NCI-H2196 (cell line): Measurements from ENCODE around the gene GSTT4.
"Not testable (repeated sequence)": the region's sequence is repeated elsewhere in the genome, so short reads cannot be mapped to it uniquely, and the experiment has no call there.

ENCODE experiments used
- DNase-seq: peaks from one replicate; lab custom pipeline; 2025; ENCODE audit not compliant: unreplicated experiment; lab: John Stamatoyannopoulos, UW

GSTT4 gene

DNA sequence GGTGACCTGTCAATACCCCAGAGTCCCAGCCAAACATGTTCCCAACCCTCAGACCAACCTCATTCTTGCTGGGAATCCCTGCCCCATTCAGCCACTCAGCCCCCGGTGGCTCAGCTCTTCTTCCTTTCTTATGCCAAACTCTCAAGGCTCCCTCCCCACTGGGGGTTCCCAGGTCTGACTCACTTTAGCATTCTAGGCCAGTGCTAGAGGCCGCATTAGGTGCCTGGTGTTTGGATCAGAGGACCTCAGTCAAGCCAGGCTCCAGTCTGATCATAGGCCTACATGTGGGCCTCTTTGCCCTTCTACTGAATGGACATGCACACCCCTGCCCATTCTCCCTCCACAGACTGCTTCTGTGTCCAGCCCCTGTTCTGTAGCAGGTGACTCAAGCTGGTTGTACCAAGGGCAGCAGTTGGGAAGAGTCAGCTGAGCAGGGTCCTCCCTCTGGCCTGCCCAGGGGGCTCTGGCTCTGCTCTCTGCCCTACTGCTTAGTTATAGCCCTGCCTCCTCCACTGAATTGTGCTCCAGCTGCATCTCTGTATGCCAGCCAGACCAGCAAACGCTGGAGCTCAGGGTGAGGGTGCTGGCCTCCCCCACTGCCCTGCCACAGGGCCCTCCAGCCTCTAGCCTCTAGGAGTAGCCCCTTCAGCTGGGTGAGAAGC is 15.5 kb downstream of the GSTT4 start:
- not testable (repeated sequence) for DNase-seq

DNA sequence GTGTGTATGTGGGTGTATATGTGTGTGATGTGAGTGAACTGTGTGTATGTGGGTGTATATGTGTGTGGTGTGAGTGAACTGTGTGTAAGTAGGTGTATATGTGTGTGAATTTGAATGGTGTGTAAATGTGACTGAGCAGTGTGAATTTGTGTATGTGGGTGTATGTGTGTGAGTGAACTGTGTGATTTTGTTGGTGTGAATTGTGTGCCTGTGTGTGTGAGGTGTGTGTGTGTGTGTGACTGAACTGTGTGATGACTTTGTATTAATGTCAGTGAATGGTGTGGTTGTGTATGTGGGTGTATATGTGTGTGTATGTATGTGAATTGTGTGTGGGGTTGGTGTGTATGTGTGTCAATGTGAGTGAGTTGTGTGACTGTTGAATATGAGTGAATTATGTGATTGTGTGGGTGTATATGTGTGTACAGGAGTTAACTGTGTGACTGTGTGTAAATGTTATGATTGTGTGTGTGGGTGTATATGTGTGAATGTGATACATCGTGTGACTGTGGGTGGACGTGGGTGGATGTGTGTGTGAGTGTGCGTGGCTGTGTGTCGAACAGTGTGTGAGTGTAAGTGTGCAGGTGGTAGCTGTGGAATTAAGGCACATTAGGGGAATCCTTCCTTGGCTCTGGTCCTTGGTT is 18.6 kb downstream of the GSTT4 start:
- not testable (repeated sequence) for DNase-seq

DNA sequence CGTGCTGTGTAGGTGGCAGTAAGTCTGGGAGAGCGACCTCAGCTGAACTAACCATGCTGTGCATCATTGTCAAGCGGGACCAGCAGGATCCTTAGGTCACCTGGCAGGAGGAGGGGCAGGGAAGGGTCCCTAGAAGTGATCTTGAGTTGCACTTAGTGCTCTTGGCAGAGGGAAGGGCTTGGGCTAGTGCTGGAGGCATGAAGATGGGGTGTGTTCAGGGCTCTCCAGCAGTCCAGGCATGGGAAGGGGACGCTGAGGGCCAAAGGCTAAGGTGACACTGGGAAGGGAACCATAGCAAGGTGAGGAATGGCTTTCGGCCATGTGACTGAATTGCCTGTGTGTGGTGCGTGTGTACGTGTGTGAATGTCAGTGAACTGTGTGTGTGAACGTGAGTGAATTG is 19.2 kb downstream of the GSTT4 start:
- not testable (repeated sequence) for DNase-seq

DNA sequence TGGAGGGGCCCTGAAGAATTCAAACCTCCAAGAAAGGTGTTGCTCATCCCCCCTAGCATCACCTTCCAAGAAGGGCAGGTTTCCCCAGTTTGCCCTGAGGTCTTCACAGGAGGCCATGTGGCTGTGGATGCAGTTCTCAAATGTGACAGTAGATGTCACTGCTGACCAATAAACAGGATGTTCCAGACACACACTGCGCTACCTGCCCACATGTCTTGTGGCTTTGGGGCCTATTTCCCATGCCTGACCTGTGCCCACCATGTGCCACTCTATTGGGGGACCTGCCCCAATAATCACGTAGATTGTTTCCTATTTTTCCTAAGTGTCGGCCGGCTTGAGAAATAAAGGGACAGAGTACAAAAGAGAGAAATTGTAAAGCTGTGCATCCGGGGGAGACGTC is 20.8 kb downstream of the GSTT4 start:
- no peak for DNase-seq

DNA sequence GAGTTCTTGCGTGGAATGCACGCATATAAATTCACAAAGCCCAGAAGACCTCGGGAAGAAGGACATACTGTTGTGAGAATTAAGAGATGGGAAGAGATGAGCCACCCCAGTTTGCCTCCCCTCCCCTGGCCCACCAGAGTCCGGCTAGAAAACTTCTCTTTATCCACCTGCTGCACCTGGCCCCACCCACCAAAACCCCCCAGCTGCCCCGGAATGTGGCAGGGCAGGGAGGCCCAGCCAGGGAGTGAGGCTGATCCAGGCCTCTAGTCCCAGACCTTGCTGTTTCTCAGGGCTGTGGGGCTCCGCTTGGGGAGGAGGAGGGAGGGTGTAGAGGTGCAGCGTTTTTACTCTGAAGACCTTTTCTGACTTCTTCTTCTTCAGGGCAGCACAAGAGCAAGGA is 24.7 kb downstream of the GSTT4 start:
- DNase-seq: not testable (repeated sequence)

DNA sequence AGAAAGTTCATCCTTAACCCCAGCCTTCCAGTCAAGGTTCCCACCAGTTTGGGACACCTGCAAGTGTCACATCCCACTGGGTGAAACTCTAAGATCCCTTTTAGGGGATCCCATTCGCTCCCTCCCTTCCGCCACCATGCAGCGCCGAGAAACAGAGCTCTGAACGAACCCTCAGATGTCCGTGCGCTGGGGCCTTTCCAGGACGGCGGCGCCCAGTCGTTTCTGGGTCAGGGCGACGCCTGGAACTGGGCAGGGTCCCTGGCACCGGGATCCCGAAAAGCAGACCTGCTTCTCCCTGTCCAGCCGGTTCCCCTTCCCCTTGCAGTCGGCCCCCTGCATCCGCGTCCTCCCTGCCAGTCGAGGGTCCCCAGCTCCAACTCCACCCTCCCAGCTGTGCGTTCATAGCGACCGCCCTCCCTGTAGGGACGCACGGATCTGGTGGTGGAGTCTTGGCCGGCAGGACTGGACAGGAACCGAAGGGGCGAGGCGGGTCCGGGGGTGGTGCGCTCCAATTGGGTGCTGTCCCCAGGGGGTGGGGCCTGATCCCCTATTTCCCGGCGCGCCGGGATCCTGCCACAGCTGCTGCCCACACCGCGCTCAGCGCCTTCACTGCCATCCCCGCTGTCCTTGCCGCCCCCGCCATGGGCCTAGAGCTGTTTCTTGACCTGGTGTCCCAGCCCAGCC is 25.6 kb downstream of the GSTT4 start, which contains the start of gene GSTT2:
Gene GSTT2, plus strand, starts transcription at position 578 of the 684 bp plus-strand sequence.
- not testable (repeated sequence) for DNase-seq

DNA sequence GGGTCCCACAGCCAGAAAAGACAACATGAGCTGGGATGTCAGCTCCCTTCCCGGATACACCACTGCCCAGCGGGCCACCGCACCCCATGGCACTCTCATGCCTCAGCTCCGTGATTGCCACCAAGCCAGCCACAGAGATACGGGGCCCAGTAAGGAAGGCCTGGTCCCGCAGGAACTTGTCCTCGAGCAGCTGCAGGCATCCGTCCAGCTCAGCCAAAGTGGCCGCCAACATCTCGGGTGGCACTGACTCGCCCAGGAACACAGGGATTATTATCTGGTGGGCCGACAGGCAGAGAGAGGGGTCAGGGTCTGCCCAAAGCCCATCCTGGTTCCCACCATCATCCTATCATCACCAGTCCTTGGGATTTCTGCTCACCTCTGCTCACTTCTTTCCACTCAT is 27.9 kb downstream of the GSTT4 start:
- DNase-seq: not testable (repeated sequence)

DNA sequence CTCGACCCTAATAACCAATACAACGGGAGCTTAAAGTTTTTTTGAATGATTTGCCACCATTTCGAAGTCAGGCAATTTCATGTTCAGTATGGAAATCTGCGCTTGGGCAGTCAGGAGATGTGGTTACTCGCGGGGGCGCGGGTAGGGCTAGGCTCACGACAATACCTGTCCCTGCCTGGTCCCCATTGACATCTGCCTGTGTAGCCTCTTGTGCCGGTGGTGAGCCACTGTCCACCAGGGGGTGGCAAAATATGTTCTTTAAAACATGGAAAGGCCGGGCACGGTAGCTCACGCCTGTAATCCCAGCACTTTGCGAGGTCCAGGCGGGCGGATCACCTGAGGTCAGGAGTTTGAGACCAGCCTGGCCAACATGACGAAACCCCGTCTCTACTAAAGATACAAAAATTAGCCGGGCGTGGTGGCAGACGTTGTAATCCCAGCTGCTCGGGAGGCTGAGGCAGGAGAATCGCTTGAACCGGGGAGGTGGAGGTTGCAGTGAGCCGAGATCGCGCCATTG is 30.4 kb downstream of the GSTT4 start:
- DNase-seq: not testable (repeated sequence)

DNA sequence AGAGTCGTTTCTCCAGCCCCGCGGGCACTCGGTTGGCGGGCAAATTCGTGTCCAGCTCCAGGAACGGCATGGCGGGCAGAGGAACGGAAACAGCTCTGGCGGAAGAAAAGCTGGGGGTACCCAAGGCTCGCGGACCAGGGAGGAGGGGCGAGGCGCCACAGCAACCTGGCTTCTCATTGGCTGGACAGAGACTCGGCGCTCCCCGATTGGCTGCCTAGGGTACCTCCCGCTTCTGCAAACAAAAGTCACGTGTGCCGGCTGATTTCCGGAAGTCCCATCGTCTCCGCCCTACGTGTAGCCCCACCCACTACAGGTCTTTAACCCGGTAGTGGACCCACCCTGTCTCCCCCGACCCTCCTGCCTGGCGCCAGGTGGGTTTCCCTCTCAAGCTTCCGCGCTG is 30.9 kb downstream of the GSTT4 start, which contains the start of gene DDT:
Gene DDT, minus strand, starts transcription at position 97 of the 400 bp plus-strand sequence. Its CDS starts 27 bp downstream, at position 70.
- not testable (repeated sequence) for DNase-seq

DNA sequence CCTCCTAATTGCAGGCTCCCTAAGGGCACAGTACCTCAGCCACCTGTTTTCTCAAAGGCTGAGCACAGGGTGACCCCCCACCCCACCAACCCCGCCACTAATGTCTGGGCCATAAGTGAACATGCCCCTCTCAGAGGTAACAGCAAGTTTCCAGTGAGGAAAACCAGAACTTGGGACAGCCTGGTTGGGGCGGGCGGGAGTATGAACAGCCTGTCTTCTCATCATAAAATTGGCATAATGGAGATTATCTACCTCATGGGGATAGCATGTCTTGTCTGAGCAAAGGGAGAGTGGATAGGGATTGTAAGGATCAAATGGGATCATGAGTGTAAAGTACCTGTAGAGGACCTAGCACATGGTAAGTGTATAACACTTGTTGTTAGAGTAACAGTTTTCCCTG is 33.3 kb downstream of the GSTT4 start:
- not testable (repeated sequence) for DNase-seq

DNA sequence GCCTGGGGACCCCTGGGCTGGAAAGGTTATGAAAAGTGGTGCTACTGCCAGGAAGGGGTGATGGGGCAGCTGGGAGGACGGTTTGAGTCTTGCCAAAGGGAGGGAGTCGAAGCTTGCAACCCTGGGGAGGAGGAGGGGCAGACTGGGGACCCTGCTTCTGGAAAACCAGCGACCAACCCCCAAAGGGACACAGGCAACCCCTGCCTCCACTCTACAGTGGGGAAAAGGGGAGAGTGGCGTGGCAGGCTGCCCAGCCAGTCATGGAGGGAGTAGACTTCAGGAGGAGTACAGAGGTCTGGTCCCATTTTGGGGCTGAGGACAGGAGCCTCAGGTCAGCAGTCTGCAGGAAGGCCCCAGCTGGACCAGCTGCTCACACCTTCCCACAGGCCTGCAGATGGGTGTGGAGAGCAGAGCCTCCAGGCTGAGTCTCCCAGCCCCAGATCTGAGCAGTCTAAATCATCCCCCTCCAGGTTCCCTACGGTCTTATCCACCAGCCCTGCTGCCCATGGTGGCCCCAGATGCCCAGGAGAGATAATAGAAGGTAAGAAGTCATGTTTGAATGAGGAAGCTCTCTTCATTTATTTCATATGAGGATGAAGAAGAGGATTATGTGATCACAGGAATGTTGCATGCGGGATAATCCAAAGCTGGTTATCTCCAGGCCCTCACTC is 34.3 kb downstream of the GSTT4 start:
- DNase-seq: no peak

DNA sequence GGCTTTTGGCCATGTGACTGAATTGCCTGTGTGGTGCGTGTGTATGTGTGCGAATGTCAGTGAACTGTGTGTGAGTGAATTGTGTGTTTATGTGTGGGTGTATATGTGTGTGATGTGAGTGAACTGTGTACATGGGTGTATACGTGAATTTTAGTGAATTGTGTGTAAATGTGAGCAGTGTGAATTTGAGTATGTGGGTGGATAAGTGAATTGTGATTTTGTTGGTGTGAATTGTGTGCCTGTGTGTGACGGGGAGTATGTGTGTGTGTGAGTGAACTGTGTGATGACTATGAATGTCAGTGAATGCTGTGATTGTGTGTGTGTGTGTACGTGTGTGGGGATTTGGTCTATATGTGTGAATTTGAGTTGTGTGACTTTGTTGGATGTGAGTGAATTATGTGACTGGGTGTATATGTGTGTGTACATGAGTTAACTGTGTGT is 35.0 kb downstream of the GSTT4 start:
- DNase-seq: no peak

DNA sequence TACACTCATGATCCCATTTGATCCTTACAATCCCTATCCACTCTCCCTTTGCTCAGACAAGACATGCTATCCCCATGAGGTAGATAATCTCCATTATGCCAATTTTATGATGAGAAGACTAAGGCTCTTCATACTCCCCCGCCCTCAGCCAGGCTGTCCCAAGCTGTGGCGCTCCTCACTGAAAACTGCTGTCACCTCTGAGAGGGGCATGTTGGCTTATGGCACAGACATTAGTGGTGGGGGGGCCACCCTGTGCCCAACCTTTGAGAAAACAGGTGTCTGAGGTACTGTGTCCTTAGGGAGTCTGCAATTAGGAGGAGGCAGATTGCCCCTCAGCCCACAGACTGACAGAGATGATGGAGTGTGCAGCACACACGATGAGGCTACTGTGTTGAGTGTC is 36.2 kb downstream of the GSTT4 start:
- DNase-seq: no peak

DNA sequence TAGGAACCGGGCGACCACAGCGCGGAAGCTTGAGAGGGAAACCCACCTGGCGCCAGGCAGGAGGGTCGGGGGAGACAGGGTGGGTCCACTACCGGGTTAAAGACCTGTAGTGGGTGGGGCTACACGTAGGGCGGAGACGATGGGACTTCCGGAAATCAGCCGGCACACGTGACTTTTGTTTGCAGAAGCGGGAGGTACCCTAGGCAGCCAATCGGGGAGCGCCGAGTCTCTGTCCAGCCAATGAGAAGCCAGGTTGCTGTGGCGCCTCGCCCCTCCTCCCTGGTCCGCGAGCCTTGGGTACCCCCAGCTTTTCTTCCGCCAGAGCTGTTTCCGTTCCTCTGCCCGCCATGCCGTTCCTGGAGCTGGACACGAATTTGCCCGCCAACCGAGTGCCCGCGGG is 38.7 kb downstream of the GSTT4 start, which contains the start of gene DDTL:
Gene DDTL, plus strand, starts transcription at position 321 of the 400 bp plus-strand sequence. Its CDS starts 27 bp downstream, at position 348.
- DNase-seq: not testable (repeated sequence)

DNA sequence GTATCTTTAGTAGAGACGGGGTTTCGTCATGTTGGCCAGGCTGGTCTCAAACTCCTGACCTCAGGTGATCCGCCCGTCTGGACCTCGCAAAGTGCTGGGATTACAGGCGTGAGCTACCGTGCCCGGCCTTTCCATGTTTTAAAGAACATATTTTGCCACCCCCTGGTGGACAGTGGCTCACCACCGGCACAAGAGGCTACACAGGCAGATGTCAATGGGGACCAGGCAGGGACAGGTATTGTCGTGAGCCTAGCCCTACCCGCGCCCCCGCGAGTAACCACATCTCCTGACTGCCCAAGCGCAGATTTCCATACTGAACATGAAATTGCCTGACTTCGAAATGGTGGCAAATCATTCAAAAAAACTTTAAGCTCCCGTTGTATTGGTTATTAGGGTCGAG is 39.2 kb downstream of the GSTT4 start:
- DNase-seq: not testable (repeated sequence)

DNA sequence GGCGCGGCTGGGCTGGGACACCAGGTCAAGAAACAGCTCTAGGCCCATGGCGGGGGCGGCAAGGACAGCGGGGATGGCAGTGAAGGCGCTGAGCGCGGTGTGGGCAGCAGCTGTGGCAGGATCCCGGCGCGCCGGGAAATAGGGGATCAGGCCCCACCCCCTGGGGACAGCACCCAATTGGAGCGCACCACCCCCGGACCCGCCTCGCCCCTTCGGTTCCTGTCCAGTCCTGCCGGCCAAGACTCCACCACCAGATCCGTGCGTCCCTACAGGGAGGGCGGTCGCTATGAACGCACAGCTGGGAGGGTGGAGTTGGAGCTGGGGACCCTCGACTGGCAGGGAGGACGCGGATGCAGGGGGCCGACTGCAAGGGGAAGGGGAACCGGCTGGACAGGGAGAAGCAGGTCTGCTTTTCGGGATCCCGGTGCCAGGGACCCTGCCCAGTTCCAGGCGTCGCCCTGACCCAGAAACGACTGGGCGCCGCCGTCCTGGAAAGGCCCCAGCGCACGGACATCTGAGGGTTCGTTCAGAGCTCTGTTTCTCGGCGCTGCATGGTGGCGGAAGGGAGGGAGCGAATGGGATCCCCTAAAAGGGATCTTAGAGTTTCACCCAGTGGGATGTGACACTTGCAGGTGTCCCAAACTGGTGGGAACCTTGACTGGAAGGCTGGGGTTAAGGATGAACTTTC is 44.0 kb downstream of the GSTT4 start, which contains the start of gene GSTT2B:
Gene GSTT2B, minus strand, starts transcription at position 112 of the 688 bp plus-strand sequence. Its CDS starts 64 bp downstream, at position 48.
- DNase-seq: not testable (repeated sequence)

DNA sequence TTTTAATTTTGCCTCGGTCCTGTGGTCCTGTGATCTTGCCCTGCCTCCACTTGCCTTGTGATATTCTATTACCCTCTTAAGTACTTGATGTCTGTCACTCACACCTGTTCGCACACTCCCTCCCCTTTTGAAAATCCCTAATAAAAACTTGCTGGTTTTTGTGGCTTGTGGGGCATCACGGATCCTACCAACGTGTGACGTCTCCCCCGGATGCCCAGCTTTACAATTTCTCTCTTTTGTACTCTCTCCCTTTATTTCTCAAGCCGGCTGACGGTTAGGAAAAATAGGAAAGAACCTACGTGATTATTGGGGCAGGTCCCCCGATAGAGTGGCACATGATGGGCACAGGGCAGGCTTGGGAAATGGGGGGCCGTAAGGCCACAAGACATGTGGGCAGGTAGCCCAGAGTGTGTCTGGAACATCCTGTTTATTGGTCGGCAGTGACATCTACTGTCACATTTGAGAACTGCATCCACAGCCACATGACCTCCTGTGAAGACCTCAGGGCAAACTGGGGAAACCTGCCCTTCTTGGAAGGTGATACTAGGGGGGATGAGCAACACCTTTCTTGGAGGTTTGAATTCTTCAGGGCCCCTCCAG is 48.9 kb downstream of the GSTT4 start:
- peak; percentile 45 for DNase-seq

DNA sequence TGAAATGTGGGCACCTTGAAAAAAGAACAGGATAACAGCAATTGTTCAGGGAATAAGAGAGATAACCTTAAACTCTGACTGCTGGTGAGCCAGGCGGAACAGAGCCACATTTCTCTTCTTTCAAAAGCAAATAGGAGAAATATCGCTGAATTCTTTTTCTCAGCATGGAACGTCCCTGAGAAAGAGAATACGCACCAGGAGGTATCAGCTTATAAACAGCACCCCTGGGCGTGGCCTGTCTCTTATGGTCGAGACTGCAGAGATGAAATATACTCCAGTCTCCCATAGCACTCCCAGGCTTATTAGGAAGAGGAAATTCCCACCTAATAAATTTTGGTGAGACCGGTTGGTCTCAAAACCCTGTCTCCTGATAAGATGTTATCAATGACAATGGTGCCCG is 49.4 kb downstream of the GSTT4 start:
- not testable (repeated sequence) for DNase-seq

DNA sequence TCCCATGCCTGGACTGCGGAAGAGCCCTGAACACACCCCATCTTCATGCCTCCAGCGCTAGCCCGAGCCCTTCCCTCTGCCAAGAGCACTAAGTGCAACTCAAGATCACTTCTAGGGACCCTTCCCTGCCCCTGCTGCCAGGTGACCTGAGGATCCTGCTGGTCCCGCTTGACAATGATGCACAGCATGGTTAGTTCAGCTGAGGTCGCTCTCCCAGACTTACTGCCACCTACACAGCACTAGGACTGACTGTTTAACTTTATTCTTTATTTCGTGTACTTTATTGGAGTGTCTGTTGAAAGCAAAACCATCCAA is 50.3 kb downstream of the GSTT4 start:
- not testable (repeated sequence) for DNase-seq
